GM18505 (cell line): ENCODE data around the gene MUC4.

Experiments used
- ATAC-seq: cut with Tn5 transposase; IDR thresholded peaks from one replicate; pipeline ENCODE4 v1.9.1; 2021; ENCODE audit not compliant: unreplicated experiment
- POLR2A ChIP-seq: IDR thresholded peaks from 4 replicates; pipeline ENCODE4 v1.6.1; 2011; ENCODE audit warnings: borderline replicate concordance; ENCODE audit not compliant: insufficient read depth, insufficient read length; ENCODE audit errors: extremely low read depth

The MUC4 gene

DNA sequence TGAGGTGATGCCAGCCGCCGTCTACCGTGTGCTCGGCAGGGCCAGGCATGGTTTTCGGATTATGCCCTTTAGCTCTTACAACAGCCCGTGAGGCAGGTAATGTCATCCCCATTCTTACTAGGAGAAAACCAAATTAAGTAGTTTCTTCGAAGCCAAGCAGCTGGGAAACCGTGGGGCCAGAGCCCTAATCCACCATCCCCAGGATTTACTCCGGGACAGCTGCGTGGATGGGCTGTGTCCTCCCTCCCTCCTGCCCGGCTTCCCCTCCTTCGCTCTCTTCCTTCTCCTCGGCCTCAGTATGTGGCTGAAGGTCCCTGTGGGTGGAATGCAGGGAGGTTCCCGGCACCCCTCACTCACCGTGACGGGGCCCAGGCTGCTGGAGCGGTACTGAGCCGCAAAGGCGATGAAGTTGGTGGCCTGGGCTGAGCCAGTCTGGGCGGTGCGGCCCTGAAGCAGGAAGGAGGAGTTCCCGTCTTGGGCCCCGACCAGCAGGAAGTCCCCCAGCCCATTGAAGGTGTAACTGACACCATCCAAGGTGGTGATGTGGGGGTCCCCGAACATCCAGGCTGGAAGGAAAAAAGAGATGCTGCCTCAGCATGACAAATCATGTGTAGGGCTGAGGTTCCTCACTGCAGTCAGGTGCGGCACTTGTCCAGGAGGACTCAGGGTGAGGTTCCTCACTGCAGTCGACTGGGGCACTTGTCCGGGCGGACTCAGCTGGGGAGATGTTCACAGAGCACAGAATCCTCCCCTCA lies 48.5 kb downstream of the MUC4 start:
- no peak for TF ChIP-seq POLR2A
- no peak for ATAC-seq

DNA sequence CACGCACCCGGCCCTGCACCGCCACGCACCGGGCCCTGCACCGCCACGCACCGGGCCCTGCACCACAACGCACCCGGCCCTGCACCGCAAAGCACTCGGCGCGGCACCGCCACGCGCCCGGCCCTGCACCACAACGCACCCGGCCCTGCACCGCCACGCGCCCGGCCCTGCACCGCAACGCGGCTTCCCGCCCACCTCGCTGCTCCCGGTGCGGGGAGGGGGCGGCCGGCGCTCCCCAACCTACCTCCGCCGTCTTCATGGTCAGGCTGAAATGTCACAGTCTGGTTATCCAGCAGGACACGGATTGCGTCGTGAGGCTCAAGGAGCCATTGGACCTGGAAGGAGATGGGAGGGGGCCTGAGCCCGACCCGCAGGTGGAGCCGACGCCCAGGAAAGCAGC lies 49.1 kb downstream of the MUC4 start:
- TF ChIP-seq POLR2A = no peak
- no peak for ATAC-seq

DNA sequence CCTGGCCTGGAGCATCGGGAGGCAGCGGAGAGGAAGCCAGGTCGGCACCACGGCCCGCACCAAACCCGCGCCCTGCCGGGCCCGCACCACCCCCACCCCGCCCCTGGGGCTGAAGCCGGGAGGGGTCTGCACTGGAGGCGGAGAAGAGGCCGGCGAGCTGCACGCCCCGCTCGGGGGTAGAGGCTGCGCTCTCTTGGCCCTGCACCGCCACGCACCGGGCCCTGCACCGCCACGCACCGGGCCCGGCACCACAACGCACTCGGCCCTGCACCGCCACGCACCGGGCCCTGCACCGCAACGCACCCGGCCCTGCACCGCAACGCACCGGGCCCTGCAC lies 49.5 kb downstream of the MUC4 start:
- no peak for TF ChIP-seq POLR2A
- ATAC-seq = no peak

DNA sequence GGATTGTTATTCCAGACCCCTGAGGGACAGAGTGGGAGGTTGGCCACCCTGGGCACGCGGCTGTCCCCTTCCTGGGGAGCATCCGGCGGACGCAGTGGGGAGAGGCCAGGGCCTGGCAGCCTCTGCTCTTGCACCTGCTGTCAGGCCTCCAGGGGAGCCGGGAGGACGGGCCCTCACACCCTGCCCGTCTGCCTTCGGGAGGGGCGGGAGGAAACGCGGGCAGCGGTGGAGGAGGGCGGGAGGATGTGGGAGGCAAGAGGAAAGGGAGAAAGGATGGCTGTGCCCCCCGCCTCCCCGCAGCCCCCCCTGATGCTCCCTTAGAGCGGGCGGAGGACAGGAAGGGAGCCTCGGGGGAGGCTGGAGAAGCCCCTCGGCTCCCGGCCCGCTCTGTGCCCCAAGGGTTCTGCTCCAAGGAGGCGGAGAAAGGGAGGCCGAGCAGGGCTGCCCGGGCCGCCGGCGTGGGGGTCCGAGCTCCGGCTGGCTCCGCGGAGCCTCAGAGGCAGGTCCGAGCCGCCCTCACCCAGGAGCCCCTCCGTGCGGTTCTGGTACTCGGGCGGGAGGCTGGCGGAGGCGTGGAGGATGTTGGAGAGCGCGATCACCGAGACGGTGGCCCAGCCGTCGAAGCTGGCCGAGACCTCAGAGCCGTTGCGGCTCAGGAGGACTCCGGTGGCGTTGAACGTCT lies 50.0 kb downstream of the MUC4 start:
- TF ChIP-seq POLR2A = no peak
- ATAC-seq = no peak

DNA sequence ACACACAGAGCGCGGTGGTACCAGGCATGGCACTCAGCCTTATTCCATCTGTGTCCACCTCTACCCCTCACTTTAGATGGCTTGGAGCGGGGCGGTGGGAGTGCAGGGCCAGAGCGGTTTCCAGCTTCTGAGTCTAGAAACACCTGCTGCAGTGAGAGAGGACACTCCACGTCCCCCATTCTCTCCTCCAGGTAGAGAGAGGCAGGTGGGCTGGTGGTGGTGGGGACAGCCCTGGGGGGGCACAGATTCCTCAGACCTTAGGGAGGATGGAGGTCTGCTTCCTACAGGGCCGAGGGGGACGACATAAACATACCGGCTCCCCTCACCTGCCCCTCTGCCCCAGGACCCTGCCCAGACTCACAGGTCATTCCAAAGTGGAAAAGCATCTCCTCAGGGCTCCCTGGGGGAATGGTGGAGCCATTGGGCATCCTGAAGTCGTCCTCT lies 50.6 kb downstream of the MUC4 start:
- no peak for ATAC-seq
- no peak for TF ChIP-seq POLR2A

DNA sequence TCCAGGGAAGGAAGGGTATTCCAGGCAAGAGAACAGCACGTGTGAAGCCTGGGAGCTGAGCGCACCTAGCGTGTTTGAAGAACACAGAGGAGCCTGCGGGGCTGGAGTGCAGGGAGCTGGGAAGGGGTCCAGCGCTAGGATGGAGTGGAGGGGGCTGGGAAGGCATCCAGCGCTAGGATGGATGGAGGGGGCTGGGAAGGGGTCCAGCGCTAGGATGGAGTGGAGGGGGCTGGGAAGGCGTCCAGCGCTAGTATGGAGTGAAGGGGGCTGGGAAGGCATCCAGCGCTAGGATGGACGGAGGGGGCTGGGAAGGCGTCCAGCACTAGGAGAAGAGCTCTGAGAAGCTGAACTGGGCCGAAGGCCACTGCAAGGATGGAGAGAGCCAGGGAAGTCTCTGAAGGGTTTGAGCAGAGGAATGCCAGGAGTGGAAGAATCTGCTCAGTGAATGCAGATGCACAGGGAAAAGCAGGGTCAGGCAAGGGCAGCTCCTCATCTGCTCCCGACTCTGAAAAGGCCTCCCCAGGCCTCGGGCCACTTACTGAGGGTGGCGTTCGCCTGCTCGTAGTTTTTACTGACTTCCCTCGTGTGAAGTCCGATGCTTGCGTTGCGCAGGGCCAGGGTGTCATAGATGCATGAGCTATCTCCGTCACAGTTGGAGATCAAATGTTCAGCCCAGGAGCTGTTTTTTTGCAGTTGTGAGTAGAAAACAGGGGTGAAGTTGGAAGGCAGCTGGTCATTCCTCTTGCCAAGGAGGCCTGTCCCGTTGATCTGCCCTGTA lies 51.2 kb downstream of the MUC4 start:
- no peak for TF ChIP-seq POLR2A
- ATAC-seq = no peak

DNA sequence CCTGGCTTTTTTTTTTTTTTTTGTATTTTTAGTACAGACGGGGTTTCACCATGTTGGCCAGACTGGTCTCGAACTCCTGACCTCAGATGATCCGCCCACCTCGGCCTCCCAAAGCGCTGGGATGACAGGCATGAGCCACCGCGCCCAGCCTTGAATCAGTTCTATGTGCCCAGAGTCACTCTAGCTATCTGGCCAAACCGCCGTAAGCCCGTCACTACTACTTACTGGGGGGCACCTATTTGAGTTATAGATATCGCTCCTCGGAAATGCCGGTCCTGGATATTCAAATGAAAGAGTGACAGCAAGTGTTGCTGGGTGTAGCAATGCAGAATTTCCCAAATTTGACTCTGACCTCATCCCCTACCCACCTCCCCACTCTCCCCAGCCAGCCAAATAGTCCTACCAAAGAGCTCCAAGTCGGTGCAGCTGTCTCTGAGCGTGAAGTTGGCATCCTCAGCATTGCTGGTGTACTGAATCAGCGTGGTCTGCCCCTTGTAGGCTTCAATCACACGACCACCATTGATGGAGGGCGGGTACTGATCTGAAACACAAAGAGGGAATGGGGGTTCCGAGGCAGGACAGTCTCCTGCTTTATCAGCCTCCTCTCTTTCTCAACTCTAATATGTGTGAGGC lies 52.9 kb downstream of the MUC4 start:
- ATAC-seq = no peak

DNA sequence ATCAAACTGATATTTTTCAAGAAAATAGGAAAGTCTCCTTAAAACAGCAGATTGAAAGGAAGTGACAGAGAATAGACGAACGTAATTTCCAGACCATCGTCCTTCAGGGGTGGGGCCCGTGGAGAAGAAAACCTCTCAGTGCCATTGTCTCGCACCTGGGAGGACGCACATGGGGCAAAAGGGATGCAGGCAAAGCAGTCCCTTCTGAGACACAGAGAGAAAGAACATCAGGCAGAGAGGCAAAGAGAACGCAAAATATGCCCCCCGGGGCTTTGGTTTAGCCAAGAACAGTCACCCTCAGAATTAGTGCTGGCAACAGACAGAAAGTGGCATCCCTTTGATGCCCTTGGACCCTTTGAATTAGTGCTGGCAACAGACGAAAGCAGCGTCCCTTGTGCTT lies 53.9 kb downstream of the MUC4 start:
- TF ChIP-seq POLR2A = no peak
- ATAC-seq = no peak

More for the DNA sequence above, 52.9 kb downstream of the MUC4 start:
- no peak for TF ChIP-seq POLR2A

DNA sequence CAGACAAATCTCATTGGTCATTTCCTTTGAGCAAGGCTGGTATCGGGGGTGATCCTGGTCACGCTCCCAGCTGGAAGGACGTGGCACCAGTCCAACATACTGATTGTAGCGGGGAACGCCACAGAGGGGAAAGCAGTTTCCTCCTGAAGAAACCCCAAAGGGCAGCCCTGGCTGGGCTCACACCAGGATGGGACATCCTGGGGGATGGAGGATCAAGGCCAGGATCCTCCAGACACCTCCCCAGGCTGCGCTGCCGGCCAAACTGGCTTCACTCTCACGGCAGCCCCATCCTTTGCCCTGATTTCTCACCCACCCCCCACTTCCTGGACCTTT lies 54.3 kb downstream of the MUC4 start:
- no peak for ATAC-seq
- no peak for TF ChIP-seq POLR2A

DNA sequence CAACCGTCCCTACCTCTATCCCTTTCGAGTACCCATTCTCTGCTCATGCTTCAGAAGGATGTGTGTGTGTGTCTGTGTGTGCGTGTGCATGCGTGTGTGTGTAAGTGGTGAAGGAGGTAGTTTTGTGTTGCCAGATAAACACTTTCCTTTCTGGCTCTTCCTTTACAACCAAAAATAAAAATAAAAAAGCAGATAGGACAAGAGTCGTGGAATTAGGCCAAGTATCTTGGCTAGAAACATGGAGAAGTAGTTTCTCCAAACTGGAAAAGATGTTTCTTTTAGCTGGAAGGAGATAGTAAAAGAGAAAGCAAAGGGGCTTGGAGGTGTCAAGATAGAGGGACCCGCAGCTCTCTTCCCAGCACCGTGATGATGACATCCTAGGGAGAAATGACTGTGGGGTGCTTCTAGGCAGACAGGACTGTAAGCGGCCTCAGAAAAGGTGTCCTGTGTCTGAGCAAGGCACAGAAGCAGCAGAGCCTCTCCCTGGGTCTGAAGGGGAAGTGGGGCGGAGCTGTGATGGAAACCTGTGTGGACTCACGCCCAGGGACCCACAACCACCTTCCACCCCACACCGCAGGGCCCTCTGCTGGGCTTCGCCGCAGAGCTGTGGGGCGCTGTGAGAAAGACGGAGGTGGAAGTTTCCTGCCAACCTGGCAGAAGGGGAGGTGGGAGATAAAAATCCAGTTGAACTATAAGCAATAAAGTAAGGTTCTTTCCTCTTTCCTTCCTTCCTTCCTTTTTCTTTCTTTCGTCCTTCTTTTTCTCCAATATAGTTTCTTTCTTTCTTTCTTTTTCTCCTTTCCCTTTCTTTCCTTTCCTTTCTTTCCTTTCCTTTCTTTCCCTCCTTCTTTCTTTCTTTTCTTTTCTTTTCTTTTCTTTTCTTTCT lies 55.7 kb downstream of the MUC4 start:
- ATAC-seq = no peak
- no peak for TF ChIP-seq POLR2A

DNA sequence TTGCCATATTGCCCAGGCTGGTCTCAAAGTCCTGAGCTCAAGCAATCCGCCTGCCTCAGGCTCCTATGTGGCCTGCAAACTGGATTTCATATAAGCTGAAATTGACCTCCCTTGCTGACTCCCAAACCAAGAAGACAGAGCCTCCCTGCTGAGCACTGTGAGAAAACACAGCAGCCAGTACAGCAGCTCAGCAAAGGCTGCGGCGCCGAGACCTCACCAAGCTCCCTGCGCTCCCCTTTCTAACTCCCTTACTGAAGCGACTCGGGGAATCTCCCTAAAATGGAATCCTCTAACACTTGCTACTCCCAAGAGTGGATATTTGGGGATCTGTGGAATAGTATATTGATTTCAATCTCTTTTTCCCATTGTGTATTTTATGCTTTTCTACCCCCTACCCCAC lies 56.3 kb downstream of the MUC4 start:
- ATAC-seq = no peak
- no peak for TF ChIP-seq POLR2A

DNA sequence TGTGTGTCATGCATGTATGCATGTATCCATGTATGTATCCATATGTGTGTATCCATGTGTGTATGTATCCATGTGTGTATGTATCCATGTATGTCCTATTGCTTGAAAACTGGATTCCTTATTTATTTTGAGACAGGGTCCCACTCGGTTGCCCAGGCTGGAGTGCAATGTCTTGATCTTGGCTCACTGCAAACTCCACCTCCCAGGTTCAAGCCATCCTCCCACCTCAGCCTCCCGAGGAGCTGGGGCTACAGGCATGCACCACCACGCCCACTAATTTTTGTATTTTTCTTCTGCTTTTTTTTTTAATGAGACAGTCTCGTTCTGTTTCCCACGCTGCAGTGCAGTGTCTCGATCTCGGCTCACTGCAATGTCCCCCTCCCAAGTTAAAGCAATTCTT lies 56.8 kb downstream of the MUC4 start:
- no peak for ATAC-seq
- TF ChIP-seq POLR2A = no peak
